K562 (cell line): ENCODE data around the gene LY6G5B. TPM values are rescaled to one million over a fixed set of nuclear protein-coding genes. Genes with fewer than 3 reads are reported as not detected.

Experiments
- CCNT2 ChIP-seq: IDR thresholded peaks from 2 replicates; pipeline ENCODE4 v1.6.1; 2011; ENCODE audit warnings: borderline replicate concordance, low read depth, mild to moderate bottlenecking, moderate library complexity, mixed read lengths, low read length; ENCODE audit not compliant: insufficient read length; ENCODE audit errors: extremely low read depth
- CHD4 ChIP-seq: fragments of 200-600 bp; sonication (generic); IDR thresholded peaks from 3 replicates; pipeline ENCODE4 v1.6.1; 2012; ENCODE audit warnings: low read depth, mild to moderate bottlenecking, mixed read lengths, low read length, inconsistent platforms; ENCODE audit not compliant: insufficient read depth, insufficient replicate concordance, poor library complexity, severe bottlenecking
- DACH1 ChIP-seq: fragments of 450-650 bp; IDR thresholded peaks from 2 replicates; pipeline ENCODE4 v1.6.1; 2018; ENCODE audit not compliant: partially characterized antibody
- EP300 ChIP-seq: IDR thresholded peaks from 2 replicates; pipeline ENCODE4 v1.6.1; 2012; ENCODE audit warnings: low read length, improper control_type of control experiment
- GATAD2A ChIP-seq: fragments of 450-650 bp; IDR thresholded peaks from 2 replicates; pipeline ENCODE4 v1.6.1; 2017
- GATAD2B ChIP-seq: fragments of 450-650 bp; IDR thresholded peaks from 2 replicates; pipeline ENCODE4 v1.6.1; 2017; ENCODE audit warnings: mild to moderate bottlenecking, borderline replicate concordance
- HSF4 ChIP-seq: fragments of 250-450 bp; sonication (Bioruptor Pico); IDR thresholded peaks from 2 replicates; pipeline ENCODE4 v2.1.2; 2022; ENCODE audit warnings: mild to moderate bottlenecking, moderate library complexity, borderline replicate concordance
- KLF16 ChIP-seq: IDR thresholded peaks from 2 replicates; pipeline ENCODE4 v1.6.1; 2016; ENCODE audit warnings: antibody characterized with exemption
- RBBP5 ChIP-seq: fragments of 200-600 bp; sonication (generic); IDR thresholded peaks from 2 replicates; pipeline ENCODE4 v1.6.1; 2012; ENCODE audit warnings: borderline replicate concordance, mild to moderate bottlenecking, low read length, control low read depth, inconsistent platforms; ENCODE audit not compliant: insufficient read depth, poor library complexity, severe bottlenecking
- RFX1 ChIP-seq: fragments of 450-650 bp; IDR thresholded peaks from 2 replicates; pipeline ENCODE4 v1.6.1; 2016; ENCODE audit warnings: mild to moderate bottlenecking, moderate library complexity
- SMARCA5 ChIP-seq: fragments of 450-650 bp; IDR thresholded peaks from 2 replicates; pipeline ENCODE4 v1.6.1; 2016
- STAG1 ChIP-seq: sonication (generic); formaldehyde crosslinking; IDR thresholded peaks from 2 replicates; pipeline ENCODE4 v1.5.0; 2020; ENCODE audit warnings: missing genetic modification reagents, borderline replicate concordance
- XRCC4 ChIP-seq: IDR thresholded peaks from one replicate; pipeline ENCODE4 v1.6.1; 2011; ENCODE audit not compliant: insufficient read depth, insufficient read length; ENCODE audit errors: extremely low read depth
- ZBTB7A ChIP-seq: IDR thresholded peaks from 2 replicates; pipeline ENCODE4 v1.6.1; 2011; ENCODE audit warnings: low read depth, mild to moderate bottlenecking, low read length, moderate library complexity, borderline replicate concordance; ENCODE audit not compliant: control insufficient read depth
- ZNF717 ChIP-seq: fragments of 250-450 bp; sonication (Bioruptor Pico); IDR thresholded peaks from 2 replicates; pipeline ENCODE4 v1.5.0; 2021
- polyA plus RNA-seq, 8 experiments: library from polyadenylated mRNA; depleted of rRNA in 4 of 8; stranded (reverse) in 5 of 8; unstranded in 3 of 8; fragments of >200 nt; fragmentation: Nextera tagmentation in 2 of 8; fragmentation: Illumina TruSeq in 1 of 8; extraction: Ambion mirVana in 2 of 8; extraction: Trizol in 1 of 8; gene quantifications; 2 replicates each; pipeline versions ENCODE4 v1.2.1 to v1.2.3, GENCODE V29; 2011 to 2014; ENCODE audit warnings: inconsistent platforms in 1 of 8, missing spikeins in 1 of 8
- total RNA-seq, 7 experiments: library from RNA; depleted of rRNA in 6 of 7; stranded (reverse); fragments of >200 nt in 6 of 7; fragmentation: Illumina TruSeq in 2 of 7; extraction: Trizol in 2 of 7; gene quantifications; 2 replicates each; pipeline versions ENCODE4 v1.2.1 to v1.2.3, GENCODE V29; 2011 to 2021; ENCODE audit warnings: low replicate concordance in 1 of 7
- TF ChIP-seq, protein P1 (sequence below): sonication (generic); formaldehyde crosslinking; IDR thresholded peaks from 2 replicates; pipeline ENCODE4 v1.8.0; 2022; ENCODE audit warnings: mild to moderate bottlenecking, missing genetic modification reagents
- TF ChIP-seq, protein P2 (sequence below), 2 experiments: fragments of 450-650 bp in 1 of 2; IDR thresholded peaks; 2 replicates each; pipeline ENCODE4 v1.6.1; 2011 to 2017; ENCODE audit warnings: low read depth in 2 of 2, antibody characterized with exemption in 1 of 2, borderline replicate concordance in 1 of 2, low read length in 1 of 2, mild to moderate bottlenecking in 1 of 2, mixed read lengths in 1 of 2; ENCODE audit not compliant: control insufficient read depth in 1 of 2

The LY6G5B gene
- total and polyA plus RNA-seq, 9 of the 15 experiments (the other 6 are each of a cell fraction or from before 2014, with no cell fraction given): 6.0 to 27.0 (median 7.5) TPM

GRCh38 chr6:31702819-31703716, 33.3 kb downstream of the LY6G5B start, which contains the start of gene ABHD16A (continued):
- TF ChIP-seq, protein P1, sequence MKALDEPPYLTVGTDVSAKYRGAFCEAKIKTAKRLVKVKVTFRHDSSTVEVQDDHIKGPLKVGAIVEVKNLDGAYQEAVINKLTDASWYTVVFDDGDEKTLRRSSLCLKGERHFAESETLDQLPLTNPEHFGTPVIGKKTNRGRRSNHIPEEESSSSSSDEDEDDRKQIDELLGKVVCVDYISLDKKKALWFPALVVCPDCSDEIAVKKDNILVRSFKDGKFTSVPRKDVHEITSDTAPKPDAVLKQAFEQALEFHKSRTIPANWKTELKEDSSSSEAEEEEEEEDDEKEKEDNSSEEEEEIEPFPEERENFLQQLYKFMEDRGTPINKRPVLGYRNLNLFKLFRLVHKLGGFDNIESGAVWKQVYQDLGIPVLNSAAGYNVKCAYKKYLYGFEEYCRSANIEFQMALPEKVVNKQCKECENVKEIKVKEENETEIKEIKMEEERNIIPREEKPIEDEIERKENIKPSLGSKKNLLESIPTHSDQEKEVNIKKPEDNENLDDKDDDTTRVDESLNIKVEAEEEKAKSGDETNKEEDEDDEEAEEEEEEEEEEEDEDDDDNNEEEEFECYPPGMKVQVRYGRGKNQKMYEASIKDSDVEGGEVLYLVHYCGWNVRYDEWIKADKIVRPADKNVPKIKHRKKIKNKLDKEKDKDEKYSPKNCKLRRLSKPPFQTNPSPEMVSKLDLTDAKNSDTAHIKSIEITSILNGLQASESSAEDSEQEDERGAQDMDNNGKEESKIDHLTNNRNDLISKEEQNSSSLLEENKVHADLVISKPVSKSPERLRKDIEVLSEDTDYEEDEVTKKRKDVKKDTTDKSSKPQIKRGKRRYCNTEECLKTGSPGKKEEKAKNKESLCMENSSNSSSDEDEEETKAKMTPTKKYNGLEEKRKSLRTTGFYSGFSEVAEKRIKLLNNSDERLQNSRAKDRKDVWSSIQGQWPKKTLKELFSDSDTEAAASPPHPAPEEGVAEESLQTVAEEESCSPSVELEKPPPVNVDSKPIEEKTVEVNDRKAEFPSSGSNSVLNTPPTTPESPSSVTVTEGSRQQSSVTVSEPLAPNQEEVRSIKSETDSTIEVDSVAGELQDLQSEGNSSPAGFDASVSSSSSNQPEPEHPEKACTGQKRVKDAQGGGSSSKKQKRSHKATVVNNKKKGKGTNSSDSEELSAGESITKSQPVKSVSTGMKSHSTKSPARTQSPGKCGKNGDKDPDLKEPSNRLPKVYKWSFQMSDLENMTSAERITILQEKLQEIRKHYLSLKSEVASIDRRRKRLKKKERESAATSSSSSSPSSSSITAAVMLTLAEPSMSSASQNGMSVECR (CRISPR knock-in tag): peak; percentile 94
- TF ChIP-seq SMARCA5 (0 out of 2 replicates have a peak, but pooled peaks have one; percentile 16), HSF4 (CRISPR knock-in tag) (no peak), DACH1 (peak; percentile 63), EP300 (peak; percentile 73), STAG1 (CRISPR knock-in tag) (no peak), GATAD2A (no peak), ZNF717 (no peak; the same call in 1 of the 2 replicates), GATAD2B (no peak), ZBTB7A (peak; percentile 63; the same call in 1 of the 2 replicates), KLF16 (peak; percentile 90), XRCC4 (no peak), RFX1 (no peak), CHD4 (no peak), CCNT2 (peak; percentile 90), RBBP5 (peak; percentile 65)
- TF ChIP-seq, protein P2, sequence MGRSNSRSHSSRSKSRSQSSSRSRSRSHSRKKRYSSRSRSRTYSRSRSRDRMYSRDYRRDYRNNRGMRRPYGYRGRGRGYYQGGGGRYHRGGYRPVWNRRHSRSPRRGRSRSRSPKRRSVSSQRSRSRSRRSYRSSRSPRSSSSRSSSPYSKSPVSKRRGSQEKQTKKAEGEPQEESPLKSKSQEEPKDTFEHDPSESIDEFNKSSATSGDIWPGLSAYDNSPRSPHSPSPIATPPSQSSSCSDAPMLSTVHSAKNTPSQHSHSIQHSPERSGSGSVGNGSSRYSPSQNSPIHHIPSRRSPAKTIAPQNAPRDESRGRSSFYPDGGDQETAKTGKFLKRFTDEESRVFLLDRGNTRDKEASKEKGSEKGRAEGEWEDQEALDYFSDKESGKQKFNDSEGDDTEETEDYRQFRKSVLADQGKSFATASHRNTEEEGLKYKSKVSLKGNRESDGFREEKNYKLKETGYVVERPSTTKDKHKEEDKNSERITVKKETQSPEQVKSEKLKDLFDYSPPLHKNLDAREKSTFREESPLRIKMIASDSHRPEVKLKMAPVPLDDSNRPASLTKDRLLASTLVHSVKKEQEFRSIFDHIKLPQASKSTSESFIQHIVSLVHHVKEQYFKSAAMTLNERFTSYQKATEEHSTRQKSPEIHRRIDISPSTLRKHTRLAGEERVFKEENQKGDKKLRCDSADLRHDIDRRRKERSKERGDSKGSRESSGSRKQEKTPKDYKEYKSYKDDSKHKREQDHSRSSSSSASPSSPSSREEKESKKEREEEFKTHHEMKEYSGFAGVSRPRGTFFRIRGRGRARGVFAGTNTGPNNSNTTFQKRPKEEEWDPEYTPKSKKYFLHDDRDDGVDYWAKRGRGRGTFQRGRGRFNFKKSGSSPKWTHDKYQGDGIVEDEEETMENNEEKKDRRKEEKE (IDR thresholded peaks at IDR 0.05; ENCODE audit: borderline replicate concordance in 1 of 2, control insufficient read depth in 1 of 2, low read depth in 2 of 2, low read length in 1 of 2): peak in 1 of 2 experiments; percentile 92; a peak in 2 of 4 replicates
